Measurements from ENCODE around the gene TMEM121B.

Gene TMEM121B

DNA sequence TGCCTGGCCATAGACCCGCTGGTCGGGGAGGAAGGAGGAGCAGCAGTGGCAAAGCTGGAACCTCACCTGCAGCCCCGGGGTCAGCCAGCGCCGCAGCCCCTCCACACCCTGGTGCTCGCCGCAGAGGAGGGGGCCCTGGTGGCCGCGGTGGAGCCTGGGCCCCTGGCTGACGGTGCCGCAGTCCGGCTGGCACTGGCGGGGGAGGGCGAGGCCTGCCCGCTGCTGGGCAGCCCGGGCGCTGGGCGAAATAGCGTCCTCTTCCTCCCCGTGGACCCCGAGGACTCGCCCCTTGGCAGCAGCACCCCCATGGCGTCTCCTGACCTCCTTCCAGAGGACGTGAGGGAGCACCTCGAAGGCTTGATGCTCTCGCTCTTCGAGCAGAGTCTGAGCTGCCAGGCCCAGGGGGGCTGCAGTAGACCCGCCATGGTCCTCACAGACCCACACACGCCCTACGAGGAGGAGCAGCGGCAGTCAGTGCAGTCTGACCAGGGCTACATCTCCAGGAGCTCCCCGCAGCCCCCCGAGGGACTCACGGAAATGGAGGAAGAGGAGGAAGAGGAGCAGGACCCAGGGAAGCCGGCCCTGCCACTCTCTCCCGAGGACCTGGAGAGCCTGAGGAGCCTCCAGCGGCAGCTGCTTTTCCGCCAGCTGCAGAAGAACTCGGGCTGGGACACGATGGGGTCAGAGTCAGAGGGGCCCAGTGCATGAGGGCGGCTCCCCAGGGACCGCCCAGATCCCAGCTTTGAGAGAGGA, 11.9 kb downstream of the TMEM121B start:
- no peaks in the 10 kb centered on the region for H3K4me1 ChIP-seq (ENCODE audit: insufficient read depth, low read length)
- H3K27me3 ChIP-seq (ENCODE audit: insufficient read depth, low read length), result no peaks in the 10 kb centered on the region
- H3K36me3 ChIP-seq (ENCODE audit: insufficient read depth, low read depth, low read length), result no peaks in the 10 kb centered on the region
- H3K27ac ChIP-seq (ENCODE audit: low read length), result no peak overlapping the region
- H3K9me3 ChIP-seq (ENCODE audit: insufficient read depth, low read depth, low read length), result no peaks in the 10 kb centered on the region
- no peak overlapping the region for H3K9ac ChIP-seq (ENCODE audit: low read depth, low read length)
- no peak overlapping the region for H3K4me3 ChIP-seq (ENCODE audit: low read length)

DNA sequence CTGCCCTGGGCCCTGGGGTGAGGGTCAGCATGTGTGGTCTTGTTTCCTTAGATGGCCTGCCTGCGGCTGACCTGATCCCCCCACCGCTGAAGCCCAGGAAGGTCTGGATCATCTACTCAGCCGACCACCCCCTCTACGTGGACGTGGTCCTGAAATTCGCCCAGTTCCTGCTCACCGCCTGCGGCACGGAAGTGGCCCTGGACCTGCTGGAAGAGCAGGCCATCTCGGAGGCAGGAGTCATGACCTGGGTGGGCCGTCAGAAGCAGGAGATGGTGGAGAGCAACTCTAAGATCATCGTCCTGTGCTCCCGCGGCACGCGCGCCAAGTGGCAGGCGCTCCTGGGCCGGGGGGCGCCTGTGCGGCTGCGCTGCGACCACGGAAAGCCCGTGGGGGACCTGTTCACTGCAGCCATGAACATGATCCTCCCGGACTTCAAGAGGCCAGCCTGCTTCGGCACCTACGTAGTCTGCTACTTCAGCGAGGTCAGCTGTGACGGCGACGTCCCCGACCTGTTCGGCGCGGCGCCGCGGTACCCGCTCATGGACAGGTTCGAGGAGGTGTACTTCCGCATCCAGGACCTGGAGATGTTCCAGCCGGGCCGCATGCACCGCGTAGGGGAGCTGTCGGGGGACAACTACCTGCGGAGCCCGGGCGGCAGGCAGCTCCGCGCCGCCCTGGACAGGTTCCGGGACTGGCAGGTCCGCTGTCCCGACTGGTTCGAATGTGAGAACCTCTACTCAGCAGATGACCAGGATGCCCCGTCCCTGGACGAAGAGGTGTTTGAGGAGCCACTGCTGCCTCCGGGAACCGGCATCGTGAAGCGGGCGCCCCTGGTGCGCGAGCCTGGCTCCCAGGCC, 12.7 kb downstream of the TMEM121B start:
- no peak overlapping the region for H3K27ac ChIP-seq (ENCODE audit: low read length)
- no peak overlapping the region for H3K4me3 ChIP-seq (ENCODE audit: low read length)
- no peaks in the 10 kb centered on the region for H3K9me3 ChIP-seq (ENCODE audit: insufficient read depth, low read depth, low read length)
- no peak overlapping the region for H3K9ac ChIP-seq (ENCODE audit: low read depth, low read length)
- H3K27me3 ChIP-seq (ENCODE audit: insufficient read depth, low read length), result no peaks in the 10 kb centered on the region
- H3K4me1 ChIP-seq (ENCODE audit: insufficient read depth, low read length), result no peaks in the 10 kb centered on the region
- H3K36me3 ChIP-seq (ENCODE audit: insufficient read depth, low read depth, low read length), result no peaks in the 10 kb centered on the region

DNA sequence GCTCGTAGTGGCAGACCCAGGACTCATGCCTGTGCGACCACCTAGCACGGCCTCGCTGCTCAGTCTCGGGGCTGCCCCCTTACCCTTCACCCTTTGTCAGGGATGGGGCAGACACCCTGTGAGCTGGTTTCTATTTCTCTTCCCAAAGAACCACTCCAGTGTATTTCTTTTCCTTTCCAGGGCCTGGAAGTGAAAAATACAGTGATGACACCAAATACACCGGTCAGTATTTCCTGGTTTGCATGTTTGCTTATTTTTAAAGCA, 13.7 kb downstream of the TMEM121B start:
- Histone ChIP-seq H3K27ac (ENCODE audit: low read length) (no peak overlapping the region), H3K36me3 (ENCODE audit: insufficient read depth, low read depth, low read length) (peaks cover 1% of the 10 kb centered on the region), H3K9ac (ENCODE audit: low read depth, low read length) (no peak overlapping the region), H3K27me3 (ENCODE audit: insufficient read depth, low read length) (no peaks in the 10 kb centered on the region), H3K9me3 (ENCODE audit: insufficient read depth, low read depth, low read length) (no peaks in the 10 kb centered on the region), H3K4me3 (ENCODE audit: low read length) (no peak overlapping the region), H3K4me1 (ENCODE audit: insufficient read depth, low read length) (no peaks in the 10 kb centered on the region)

DNA sequence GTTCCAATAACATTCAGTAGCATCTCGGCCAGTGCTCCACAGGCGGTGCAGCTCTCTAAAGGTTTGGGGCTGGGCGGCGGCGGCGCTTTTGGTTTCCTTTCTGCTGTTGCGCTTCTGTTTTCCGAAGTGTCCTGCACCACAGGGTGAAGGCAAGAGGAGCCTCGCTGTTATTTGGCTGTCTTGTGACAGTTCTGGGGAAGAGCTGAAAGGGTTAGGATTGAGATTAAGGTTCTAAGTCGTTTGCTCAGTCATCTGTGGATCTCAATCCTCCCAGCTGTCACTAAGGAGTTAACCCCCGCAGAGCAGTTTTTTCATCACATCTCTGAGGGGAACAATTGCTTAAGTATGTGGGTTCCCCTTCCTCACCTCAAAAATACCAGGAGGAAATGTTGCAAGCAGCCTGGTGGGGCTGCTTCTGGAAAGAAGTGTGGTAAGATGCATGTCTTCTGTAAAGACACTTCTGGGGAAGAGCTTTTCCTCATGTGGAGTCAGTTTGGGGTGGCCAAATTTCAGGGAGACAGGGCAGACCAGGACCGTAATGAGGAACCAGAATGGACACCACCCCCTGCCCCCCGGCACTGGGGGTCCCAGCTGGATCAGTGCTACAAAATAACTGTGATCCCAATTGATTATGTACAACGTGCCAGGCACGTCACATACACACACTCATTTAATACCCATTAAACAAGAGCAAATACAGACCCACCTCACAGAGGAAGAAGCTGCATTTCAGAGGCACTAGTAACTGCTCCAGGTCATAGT, 14.2 kb downstream of the TMEM121B start:
- H3K36me3 ChIP-seq (ENCODE audit: insufficient read depth, low read depth, low read length), result peaks cover 5% of the 10 kb centered on the region
- H3K27ac ChIP-seq (ENCODE audit: low read length), result no peak overlapping the region
- no peaks in the 10 kb centered on the region for H3K4me1 ChIP-seq (ENCODE audit: insufficient read depth, low read length)
- H3K4me3 ChIP-seq (ENCODE audit: low read length), result no peak overlapping the region
- no peaks in the 10 kb centered on the region for H3K27me3 ChIP-seq (ENCODE audit: insufficient read depth, low read length)
- no peaks in the 10 kb centered on the region for H3K9me3 ChIP-seq (ENCODE audit: insufficient read depth, low read depth, low read length)
- no peak overlapping the region for H3K9ac ChIP-seq (ENCODE audit: low read depth, low read length)

DNA sequence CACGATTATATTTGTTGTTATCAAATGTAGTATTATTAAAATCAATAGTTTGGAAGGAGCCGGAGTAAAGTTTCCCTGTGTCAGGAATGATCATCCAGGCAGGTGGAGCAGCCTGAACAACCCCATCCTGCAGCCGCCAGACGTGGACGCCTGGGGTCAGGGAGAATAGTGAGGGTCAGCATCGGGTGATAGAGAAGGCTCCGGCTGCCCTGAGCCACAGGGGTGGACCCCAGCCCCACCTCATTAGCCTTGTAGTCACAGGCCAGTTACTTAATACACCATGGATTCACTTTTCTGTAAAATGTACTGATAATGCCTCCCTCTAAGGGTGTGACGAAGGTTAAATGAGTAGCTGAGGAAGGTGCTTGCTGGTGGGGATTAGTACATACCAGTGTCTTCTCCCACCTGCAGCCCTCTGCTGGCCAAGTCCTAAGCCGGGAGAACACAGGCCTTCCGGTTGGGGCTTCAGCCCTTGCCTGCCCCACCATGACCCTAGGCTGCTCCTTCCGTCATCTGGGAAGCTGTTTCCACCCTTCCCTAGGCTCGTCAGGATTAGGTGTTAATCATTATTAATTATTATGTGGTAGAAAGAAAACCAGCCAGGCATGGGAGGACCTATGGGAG, 14.9 kb downstream of the TMEM121B start:
- Histone ChIP-seq H3K4me1 (ENCODE audit: insufficient read depth, low read length) (no peaks in the 10 kb centered on the region), H3K4me3 (ENCODE audit: low read length) (no peak overlapping the region), H3K27ac (ENCODE audit: low read length) (no peak overlapping the region), H3K36me3 (ENCODE audit: insufficient read depth, low read depth, low read length) (peaks cover 5% of the 10 kb centered on the region), H3K9me3 (ENCODE audit: insufficient read depth, low read depth, low read length) (no peaks in the 10 kb centered on the region), H3K27me3 (ENCODE audit: insufficient read depth, low read length) (no peaks in the 10 kb centered on the region), H3K9ac (ENCODE audit: low read depth, low read length) (no peak overlapping the region)

DNA sequence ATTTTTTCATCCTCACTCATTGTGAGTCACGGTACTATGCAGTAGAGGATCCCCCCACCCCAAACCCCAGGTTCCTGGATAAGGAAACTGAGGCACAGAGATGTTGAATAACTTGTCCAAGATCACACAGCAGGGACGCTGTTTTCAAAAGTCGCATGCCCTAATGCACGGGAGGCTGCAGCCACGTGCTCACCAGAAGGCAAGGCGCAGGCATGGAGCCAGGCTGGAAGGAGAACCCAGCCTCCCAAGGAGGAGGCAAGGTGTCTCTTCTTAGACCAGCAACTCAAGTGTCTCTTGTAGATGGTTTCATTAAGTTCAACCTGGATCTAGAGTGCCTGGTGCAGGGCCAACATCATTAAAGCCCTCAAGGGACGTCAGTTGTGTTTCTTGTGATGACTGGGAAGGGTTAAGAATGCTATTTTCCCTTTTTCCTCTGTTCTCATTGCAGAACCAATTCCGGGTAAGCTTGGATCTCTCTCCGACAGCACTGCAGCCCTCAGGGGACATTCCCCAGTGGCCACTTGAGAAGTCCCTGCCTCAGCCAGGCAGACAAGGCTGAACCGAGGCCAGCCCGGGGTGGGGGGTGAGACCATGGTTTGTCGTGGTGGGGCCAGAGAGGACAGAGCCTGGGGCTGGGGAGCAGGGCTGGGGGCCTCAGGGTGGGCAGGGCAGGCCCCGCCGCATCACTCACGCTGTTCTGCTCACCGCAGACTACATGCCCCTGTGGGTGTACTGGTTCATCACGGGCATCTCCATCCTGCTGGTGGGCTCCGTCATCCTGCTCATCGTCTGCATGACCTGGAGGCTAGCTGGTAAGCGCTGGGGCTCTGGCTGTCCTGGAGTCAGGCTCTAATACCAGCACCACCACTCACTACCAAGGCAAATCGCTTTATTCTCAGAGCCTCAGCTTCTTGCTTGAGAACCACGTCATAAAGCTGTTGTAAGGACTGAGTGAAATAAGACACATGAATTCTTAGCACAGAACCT, 15.7 kb downstream of the TMEM121B start:
- Histone ChIP-seq H3K27ac (ENCODE audit: low read length) (no peak overlapping the region), H3K36me3 (ENCODE audit: insufficient read depth, low read depth, low read length) (peaks cover 6% of the 10 kb centered on the region), H3K4me1 (ENCODE audit: insufficient read depth, low read length) (no peaks in the 10 kb centered on the region)

DNA sequence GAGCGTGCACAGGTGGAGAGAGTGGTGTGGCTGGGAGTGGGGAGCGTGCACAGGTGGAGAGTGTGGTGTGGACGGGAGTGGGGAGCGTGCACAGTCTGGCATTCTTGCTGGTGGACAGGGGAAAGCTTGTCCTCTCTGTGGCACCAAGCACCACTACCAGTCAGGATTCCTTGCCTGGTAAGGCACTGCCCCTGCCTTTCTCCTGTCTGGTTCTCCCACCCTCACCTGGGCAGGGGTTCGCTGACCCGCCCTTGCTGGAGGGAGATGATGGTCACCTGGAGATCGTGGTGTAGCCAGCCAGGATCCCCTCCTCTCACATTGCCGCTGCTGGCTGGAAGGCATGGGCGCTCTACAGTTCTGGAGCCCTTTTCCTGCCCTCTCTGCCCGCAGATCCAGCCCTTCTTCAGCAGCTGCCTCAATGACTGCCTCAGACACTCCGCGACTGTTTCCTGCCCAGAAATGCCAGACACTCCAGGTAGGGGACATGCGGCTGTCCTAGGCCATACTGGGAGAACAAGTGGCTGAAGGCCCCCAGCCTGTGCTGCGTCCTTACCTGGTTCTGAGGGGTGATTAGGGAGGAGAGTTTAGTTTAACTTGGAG, 16.7 kb downstream of the TMEM121B start:
- Histone ChIP-seq H3K9ac (ENCODE audit: low read depth, low read length) (no peak overlapping the region), H3K4me1 (ENCODE audit: insufficient read depth, low read length) (no peaks in the 10 kb centered on the region), H3K9me3 (ENCODE audit: insufficient read depth, low read depth, low read length) (no peaks in the 10 kb centered on the region), H3K27ac (ENCODE audit: low read length) (no peak overlapping the region), H3K36me3 (ENCODE audit: insufficient read depth, low read depth, low read length) (peaks cover 10% of the 10 kb centered on the region), H3K4me3 (ENCODE audit: low read length) (no peak overlapping the region), H3K27me3 (ENCODE audit: insufficient read depth, low read length) (no peaks in the 10 kb centered on the region)

More for the DNA sequence above, 15.7 kb downstream of the TMEM121B start:
- Histone ChIP-seq H3K9ac (ENCODE audit: low read depth, low read length) (no peak overlapping the region), H3K4me3 (ENCODE audit: low read length) (no peak overlapping the region), H3K27me3 (ENCODE audit: insufficient read depth, low read length) (no peaks in the 10 kb centered on the region), H3K9me3 (ENCODE audit: insufficient read depth, low read depth, low read length) (no peaks in the 10 kb centered on the region)

DNA sequence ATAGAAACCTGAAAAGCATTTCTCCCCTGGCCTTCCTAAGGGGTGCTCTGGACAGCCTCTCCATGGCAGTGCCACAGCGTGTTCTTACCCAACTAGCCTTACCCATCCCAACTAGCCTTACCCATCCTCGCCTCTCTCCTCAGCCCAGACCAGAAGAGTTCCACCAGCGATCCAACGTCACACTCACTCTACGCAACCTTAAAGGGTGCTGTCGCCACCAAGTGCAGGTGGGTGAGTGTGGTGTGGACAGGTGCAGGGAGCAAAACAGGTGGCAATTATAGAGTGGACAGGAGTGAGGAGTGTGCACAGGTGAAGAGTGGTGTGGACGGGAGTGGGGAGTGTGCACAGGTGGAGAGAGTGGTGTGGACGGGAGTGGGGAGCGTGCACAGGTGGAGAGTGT, 17.8 kb downstream of the TMEM121B start:
- H3K4me1 ChIP-seq (ENCODE audit: insufficient read depth, low read length), result no peaks in the 10 kb centered on the region
- no peaks in the 10 kb centered on the region for H3K27me3 ChIP-seq (ENCODE audit: insufficient read depth, low read length)
- H3K4me3 ChIP-seq (ENCODE audit: low read length), result no peak overlapping the region
- no peak overlapping the region for H3K27ac ChIP-seq (ENCODE audit: low read length)
- H3K9me3 ChIP-seq (ENCODE audit: insufficient read depth, low read depth, low read length), result no peaks in the 10 kb centered on the region
- H3K9ac ChIP-seq (ENCODE audit: low read depth, low read length), result no peak overlapping the region
- peaks cover 10% of the 10 kb centered on the region for H3K36me3 ChIP-seq (ENCODE audit: insufficient read depth, low read depth, low read length)

DNA sequence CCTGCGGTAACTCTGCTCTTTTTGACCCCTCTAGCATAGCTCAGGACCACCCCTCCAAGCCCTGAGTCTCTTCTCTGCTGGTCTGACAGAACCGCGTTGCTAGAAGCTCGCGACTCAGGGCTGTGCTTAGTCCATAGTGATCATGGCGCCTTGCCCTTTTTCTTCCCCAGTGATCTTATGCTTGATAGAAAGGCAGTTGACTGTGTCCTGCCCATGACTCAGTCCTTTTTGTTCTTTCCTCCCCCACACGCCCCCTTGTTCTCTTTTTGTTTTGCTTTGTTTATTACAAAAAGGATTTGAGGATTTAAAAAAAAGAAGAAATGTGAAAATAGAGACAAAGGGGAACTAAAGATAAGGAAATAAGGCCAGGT, 18.9 kb downstream of the TMEM121B start:
- Histone ChIP-seq H3K4me3 (ENCODE audit: low read length) (no peak overlapping the region), H3K4me1 (ENCODE audit: insufficient read depth, low read length) (no peaks in the 10 kb centered on the region), H3K36me3 (ENCODE audit: insufficient read depth, low read depth, low read length) (peaks cover 10% of the 10 kb centered on the region), H3K9ac (ENCODE audit: low read depth, low read length) (no peak overlapping the region), H3K27me3 (ENCODE audit: insufficient read depth, low read length) (no peaks in the 10 kb centered on the region), H3K27ac (ENCODE audit: low read length) (no peak overlapping the region), H3K9me3 (ENCODE audit: insufficient read depth, low read depth, low read length) (no peaks in the 10 kb centered on the region)

DNA sequence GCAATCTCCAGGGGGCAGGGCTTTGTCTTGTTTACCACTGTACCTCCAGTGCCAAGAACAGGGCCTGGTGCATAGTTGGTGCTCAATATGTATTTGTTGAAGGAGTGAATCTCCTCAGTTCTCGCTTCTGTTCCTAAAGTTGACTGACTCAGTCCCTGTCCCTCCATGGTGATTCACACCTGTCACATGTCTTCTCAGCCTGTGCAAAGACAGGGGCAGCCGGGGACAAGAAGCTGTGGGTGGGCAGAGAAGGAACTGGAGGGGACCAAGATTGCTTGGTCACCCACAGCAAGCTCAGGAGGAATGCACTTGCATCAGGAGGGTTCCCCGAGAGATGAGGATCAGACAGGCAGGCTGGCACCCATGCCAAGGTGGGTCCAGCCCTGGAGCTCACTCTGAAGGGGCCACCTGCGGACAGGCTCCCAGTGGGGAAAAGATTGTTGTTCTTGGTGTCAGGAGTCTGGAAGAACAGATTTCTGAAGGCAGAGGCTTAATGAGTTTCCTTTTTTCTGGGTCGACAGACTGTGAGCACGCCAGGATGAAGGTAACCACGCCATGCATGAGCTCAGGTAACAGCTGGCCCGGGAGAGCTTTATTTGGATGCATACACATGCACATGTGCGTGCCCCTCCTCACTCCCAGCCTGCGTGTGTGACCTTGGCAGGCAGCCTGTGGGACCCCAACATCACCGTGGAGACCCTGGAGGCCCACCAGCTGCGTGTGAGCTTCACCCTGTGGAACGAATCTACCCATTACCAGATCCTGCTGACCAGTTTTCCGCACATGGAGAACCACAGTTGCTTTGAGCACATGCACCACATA, 19.5 kb downstream of the TMEM121B start:
- Histone ChIP-seq H3K27me3 (ENCODE audit: insufficient read depth, low read length) (no peaks in the 10 kb centered on the region), H3K27ac (ENCODE audit: low read length) (no peak overlapping the region), H3K9me3 (ENCODE audit: insufficient read depth, low read depth, low read length) (no peaks in the 10 kb centered on the region), H3K36me3 (ENCODE audit: insufficient read depth, low read depth, low read length) (peaks cover 10% of the 10 kb centered on the region), H3K4me3 (ENCODE audit: low read length) (no peak overlapping the region), H3K4me1 (ENCODE audit: insufficient read depth, low read length) (no peaks in the 10 kb centered on the region), H3K9ac (ENCODE audit: low read depth, low read length) (no peak overlapping the region)
